GM03348 (cell line): Measurements from ENCODE around the gene MAML2.

Source experiments
- DNase-seq: peaks from one replicate; pipeline ENCODE4 v3.0.0; 2012; ENCODE audit warnings: low spot score

Gene MAML2

DNA sequence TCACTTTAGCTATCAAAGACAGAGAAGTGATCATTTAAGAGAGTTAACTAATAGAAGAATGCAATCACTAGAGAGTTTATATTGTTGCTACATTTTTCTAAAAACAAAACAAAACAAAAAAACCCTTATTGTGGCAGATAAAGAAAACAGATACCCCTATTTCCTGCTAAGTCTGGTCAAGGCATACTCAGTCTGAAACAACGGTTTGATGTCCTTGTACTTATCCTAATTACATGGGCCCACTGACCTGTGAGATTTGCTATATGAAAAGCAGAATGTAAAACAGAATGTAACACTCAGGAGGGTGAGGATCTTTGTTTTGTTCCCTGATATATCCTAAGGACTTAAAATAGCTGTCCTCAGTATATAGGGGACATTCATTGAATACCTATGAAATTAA is 24.6 kb downstream of the MAML2 start:
- DNase-seq: no peak

DNA sequence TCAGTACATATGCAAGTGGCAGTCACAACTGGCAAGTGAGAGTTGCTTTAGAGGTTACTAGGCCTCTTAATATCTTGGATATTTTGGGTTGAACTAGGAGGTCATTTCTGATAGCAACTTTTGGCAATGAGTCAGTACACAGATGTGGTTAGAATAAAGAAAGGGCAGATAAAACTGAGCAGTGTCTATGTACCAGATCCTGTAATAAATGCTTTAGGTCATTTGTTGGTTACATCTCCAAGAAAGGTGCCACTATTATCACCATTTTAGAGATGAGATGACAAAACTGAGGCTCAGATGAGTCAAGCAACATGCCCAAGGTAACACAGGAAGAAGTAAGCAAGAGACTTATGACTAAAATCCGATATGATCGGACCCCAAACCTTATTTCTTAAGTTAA is 25.0 kb downstream of the MAML2 start:
- no peak for DNase-seq

DNA sequence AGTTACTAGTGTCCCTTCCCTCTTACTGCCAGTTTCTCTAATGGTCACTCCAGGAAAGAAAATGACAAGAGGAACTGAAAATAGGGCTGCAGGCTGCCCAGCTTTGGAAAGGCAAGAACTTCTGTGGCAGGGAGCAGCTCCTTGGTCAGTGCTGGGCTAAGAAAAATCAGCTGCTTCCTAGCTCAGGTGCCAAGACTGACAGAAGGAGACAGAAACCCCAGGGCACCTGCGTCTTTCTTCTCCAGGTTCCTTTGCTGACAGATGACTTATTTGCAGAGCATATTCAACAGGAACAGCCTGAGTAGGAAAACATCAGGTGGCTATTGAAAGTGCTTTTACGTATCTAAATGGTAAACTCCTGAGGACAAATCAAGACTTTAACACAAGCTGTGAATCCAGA is 25.4 kb downstream of the MAML2 start:
- no peak for DNase-seq

DNA sequence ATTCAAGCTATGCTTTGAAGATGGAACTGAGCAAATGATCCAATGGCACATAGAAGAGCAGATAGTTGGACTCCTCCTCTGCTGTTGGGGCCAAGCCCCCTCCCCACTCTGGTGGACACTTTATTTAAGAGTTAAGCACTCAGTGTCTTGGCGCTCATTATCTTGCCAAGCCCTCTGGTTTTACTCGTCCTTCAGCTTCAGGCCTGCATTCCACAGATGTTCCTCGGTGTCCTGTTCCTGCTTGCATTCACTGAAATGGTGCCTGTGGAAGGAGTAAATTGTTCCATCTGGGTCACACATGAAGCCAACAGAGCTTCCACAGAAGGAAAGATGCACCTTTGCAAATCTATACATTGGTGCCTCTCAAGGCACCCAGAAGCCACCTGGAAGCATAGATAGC is 26.1 kb downstream of the MAML2 start:
- peak; percentile 34 for DNase-seq

DNA sequence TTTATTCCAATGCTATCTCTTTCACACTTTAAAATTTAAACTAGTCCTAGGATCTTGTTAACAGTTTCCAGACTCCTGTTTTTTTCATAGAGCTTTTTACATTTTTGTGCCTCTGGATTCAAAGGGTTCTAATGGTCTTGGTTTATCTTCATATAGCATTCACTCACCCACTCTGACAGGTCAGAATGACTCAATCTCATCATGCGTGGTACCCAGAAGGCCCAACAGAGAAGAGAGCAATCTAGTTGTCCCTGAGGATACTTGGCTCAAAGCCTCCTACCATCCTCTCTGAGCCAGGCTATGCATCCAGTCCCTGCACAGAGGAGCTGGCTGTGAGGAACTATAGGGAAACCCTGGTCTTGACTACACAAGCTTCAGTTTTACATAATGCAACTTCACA is 27.5 kb downstream of the MAML2 start:
- DNase-seq: no peak

DNA sequence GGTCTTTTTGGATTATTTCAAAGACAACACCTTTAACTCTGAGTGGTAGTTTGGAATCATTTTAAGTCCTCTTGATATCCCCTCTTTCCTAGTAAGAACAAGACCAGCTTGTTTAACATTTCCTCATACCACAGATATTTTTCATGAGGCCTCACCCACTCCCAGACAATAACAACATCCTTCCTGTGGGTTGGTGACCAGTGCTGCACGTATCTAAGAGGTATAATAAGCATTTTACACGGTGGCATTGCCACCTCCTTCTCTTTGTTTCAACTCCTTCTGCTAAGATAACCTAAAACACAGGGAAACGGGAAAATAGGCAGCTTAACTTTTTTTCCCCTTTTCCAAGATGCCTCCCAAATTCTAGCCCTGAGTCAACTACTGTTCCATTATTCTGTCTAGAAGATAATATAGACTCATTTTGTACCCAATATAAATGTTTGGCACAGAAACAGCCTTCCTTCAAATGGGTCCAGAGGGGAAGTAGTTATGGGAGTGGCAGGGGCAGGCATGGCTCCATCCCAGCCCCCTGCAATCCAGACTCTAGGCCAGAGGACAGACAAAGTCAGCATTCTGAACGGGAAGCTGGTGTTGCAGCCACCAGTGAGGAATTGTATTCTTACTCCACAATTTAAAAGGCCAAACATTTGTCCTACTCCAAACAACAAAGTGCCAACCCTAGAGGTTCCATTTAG is 28.5 kb downstream of the MAML2 start:
- DNase-seq: peak; percentile 59

DNA sequence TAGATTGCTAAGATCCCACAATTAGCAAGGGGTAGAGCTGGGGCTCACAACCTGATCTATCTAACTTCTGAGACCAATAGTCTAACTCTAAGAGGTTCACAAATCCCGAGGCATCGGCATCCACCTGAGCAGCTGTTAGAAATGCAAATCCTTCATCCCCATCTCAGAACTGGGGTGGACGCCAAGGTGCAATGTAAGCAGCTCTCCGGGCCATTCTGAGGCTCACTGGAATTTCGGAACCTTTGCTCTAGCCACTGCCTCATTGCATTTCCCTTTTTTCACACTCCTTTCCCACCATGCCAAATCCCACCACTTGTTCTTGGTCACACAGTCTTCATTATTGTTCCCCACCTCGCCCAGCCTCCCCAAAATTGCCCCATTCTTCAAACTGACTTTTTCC is 29.8 kb downstream of the MAML2 start:
- no peak for DNase-seq

DNA sequence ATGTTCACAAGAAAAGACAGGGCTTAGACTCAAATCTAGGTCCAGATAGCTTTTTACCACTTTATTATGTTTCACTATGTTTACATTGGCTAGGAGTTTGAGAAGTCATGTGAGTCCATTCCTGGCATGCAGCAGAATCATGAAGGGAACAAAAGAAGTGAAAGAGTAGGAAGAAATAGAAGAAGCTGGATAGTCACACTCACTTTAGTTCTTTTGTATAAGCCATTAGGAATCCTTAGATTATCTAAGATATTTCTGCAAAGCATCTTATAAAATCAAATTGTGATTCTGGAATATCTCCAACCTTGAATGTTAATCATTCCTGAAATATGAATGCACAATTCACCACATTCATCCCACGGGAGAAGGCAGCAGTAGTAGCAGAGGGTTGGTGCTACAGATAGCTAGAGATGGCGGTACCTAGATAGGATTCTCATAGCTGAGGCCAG is 31.9 kb downstream of the MAML2 start:
- peak; percentile 63 for DNase-seq

DNA sequence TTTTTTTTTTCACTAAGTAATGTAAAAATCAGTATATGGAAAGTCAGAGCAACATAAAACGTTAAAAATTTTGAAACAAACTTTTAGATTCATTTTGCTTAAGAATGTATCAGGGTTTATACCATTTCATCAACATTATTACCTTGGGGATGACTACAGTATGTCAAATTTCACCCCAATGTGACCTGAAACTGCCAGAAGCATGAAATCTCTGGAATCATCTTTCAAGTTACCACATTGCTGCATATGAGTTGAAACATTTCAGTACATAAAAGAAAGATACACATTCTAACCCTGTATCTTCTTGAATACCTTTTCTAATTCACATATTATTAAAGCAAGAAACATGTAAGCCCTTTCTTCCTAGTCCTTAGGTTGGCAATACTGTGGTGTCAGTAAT is 32.8 kb downstream of the MAML2 start:
- no peak for DNase-seq

DNA sequence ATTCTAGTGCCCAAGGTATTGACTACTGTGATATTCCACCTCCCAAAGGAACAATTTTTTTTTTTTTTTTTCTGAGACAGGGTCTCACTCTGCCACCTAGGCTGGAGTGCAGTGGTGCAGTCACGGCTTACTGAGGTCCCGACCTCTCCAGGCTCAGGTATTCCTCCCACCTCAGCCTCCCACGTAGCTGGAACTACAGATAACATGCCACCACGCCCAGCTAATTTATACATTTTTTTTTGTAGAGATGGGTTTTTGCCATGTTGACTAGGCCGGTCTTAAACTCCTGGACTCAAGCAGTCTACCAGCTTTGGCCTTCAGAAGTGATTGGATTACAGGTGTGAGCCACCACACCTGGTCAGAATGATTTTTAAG is 33.4 kb downstream of the MAML2 start:
- DNase-seq: no peak

DNA sequence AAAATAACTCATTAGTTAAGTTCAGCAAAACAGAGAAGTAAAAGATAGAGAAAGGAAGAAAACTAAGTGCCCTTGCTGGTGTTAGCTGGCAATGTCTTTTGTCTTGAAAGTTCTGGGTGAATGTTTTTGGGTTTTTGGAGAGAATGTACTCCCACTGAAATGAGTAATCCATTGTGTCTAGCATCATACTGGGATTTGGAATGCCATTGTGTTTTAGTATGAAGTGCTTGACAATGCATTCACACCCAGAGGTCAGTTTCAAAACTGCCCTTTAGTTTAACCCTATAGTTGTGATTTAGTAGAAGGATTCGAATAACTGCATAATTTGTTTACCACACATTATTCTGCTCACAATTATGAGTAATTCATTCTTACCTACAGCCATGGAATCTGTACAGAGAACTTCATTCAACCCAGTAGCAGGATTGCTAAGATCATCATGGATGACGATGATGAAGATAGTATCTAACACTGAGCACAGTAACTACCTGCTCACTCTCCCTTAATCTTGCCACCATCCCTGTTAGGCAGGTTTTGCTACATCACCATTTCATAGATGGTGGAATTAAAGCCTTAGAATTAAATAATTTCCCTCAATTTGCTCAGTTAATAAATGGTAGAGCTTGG is 33.9 kb downstream of the MAML2 start:
- DNase-seq: peak; percentile 53

DNA sequence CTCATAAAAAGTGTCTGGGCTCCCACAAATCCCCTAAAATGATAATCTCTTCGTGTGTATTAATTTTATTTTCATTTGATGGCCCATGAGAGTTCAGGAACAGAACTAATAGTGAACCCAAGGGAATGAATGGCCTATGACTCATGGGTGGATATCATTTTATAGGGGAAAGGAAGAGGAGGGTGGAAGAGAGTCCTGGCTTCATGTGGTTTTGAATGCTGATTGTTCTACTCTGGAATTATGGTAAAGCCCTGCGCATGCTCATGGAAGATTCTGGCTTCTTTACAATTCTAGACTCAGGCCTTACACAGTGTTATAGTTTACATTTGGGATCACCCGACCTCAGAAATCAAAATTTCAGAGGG is 35.2 kb downstream of the MAML2 start:
- peak; percentile 57 for DNase-seq

DNA sequence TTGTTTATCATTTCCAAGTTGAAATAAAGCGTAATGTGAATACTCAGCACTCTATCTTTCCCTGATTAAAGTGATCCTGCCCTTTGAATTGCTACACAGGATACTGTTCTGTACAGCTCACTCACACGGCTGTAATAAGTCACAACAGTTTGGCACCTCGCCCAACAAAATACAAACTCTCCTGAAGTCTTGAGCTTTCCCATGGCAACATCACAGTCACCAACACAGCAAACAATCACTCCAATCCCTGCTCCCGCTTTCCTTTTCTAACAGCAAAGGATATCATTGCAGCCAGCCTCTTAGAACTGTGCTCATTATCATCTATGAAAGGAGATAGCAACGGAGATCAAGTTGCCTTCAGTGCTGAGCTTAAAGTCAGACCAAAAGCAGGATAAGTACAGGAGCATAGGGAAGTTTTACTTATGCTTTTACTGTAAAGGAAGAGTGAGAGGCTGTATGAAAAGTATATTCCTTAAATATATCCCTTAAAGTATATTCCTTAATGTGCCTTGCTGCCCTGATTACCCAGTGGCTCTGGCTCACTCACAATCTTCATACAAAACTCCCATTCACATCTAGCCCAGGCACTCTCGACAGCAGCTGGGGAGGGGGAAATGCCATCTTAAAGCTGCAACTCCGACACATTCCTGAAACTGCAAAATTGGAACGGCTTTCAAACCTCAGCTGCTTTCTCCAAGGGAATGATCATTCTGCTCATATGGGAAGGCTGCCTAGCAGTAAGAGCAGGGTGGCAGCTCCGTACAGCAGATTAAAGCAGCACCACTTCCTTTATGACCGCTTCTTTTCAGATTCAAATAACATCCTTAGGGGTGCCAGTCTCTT is 35.8 kb downstream of the MAML2 start:
- DNase-seq: peak; percentile 64

DNA sequence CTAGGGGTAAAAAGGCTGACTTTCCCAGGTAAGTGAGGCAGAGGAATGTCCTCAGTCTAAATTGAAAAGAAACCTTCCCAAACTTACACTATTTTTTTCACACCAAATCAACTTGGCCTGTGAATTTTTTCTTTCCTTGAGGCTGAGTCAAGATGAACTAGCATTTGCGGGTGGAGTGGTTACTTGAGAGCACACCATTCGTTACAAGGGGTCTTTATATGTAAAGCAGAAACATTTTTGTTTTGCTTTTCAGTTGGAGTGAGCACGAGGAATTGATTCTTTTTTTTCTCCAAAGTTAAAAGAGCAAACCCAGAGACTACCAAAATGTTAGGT is 36.4 kb downstream of the MAML2 start:
- DNase-seq: no peak

DNA sequence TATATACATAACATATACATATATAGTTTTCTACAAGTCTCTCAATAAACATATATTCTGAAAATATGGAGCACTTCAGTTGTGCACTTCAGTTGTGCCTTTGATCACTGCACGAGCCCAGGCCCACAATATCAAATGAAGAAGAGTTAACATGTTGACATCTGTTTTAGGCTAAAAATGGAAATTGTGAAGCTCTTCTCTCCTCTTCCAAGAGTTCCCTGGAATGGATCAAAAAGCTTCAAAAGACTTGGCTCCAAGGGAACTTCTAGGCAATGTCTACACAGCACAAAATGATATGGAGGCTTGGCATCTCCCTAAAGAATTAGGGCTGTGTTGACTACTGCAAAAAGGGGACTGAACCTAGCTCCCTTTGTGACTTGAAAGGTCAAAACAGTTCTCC is 36.9 kb downstream of the MAML2 start:
- DNase-seq: no peak

DNA sequence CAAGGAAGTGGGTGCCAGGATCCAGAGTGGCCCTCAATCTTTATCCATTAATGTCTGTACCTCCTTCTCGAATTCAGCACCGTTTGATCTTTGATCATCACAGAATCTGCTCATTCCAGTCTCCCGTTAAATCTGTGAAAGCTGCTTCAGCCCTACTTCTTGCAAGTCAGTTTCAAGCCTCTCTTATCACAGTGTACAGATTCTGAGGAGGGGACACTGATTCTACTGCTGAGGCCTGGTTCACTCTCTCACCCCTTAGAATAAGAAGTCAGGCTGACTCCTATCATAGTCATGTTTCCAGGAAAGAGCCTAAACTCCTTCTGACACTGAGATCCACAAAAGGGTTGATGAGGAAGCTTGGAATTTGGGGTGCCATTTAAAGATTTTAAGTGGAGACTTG is 39.0 kb downstream of the MAML2 start:
- no peak for DNase-seq

DNA sequence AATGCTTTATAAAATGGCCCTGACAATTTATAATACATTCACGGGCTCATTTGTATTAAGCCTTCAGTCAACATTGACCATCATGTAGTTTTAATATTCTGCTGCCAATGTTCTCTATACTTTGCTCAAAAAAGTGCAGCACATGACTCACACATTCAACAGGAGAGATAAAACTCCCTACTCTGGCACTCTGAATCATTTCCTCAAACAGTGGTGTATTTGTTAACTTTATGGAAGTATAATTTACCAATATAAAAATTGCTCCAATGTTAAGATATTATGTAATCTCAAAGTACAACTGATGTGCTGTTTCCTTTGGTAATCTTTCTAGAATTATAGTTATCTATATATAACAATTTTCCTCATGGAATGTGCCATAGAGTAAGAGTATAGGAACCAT is 39.9 kb downstream of the MAML2 start:
- peak; percentile 64 for DNase-seq

DNA sequence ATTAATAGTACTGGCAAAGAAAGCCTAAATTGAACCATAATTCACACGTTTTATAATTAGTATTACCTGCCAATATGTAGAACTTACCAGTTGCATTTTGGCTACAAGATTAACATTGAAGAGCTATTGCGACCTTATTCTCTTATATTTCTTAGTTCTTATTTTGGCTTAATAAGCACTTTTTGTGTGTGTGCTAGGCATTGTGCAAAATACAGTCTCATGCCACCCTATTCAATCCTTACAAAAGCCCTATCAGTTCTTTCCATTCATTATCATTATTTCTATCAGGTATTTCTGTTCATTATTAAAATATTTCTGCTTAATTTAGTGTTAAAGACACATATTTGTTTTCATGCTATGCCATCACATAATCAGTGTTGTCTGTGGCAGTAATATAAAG is 41.2 kb downstream of the MAML2 start:
- no peak for DNase-seq

DNA sequence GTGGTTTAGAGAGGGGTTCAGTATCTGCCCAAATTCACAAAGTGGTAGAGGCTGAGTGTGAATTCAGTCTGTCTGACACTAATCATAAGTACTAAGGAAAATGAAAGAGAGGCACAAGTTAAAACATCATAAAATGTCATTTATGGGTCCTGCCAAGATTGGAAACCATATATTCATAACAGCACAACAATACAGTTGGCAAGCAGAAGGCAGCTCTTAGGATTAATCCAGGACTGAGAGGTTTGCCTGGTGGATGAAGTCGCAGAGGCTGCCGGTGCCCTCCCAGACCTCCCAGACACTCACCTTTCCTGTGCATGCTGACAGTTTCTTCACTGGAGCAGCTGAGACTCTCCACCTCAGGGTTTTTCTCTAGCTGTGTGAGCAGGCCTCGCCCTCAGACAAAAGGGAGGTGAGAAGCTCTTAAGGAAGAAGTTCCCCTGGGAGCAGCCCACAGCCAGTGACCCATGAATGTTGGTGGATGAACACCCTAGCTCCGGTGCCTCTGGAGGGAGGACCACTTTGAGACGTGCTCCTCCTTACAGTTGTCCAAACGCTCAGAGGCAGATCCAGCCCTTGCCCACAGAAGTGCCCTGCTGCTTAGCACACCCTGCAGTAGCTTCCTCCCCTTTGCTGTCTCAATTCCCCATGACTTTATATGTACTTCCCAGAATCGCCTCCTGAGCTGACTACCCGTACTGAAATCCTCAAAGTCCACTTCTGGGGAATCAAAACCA is 43.7 kb downstream of the MAML2 start:
- DNase-seq: no peak

DNA sequence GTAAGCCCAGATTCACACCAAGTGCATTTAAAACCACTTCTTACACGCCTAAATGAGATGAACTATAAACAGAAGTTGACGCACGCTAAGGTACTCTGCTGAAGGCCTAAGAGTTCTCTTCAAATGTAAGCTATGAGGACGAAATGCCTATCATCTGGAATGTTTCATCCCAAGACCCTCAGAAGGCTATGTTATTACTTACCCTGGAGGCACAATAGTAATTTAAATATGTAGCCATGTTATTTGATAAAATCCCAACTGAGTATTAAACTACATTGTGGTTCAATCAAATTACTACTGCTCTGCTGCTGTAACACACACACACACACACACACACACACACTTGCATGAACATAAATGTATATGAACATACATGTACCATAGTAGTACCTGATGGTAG is 47.6 kb downstream of the MAML2 start:
- DNase-seq: no peak

DNA sequence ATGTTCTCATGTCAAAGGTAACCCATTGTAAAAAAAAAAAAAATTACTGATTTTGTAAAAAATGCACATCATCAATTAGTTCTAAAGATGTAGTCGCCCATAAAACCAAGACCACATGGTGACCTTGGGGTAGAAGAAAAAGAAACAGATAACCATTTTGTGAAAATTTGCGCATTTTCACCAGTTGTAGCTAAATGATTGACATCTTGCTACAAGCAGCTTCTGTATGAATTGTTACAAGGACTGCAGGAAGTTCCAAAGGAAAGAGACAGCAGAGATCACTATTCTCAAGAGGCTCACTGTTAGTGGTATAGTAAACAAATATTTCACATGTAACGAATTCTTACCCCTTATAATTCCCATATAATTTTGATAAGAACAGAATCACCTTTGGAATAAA is 48.7 kb downstream of the MAML2 start:
- no peak for DNase-seq

DNA sequence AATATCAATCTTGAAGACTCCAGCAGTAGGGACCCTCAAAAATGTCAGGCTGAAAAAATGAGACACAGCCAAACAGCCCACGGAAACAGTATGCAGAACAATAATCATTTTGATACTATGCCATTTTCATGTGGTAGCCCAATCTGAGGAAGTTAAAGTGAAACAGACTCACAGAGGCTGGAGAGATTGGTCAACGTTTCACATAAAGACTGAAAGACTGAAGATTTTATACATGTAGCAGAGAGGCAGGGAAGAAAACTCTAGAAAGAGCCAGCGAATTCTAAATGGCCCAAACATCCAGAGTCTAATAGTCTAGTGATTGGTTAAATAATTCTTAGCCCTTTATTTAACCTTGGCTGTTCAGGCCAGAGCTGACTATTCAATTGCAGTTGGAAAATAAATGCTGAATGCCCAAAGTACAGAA is 49.4 kb downstream of the MAML2 start:
- peak; percentile 37 for DNase-seq

DNA sequence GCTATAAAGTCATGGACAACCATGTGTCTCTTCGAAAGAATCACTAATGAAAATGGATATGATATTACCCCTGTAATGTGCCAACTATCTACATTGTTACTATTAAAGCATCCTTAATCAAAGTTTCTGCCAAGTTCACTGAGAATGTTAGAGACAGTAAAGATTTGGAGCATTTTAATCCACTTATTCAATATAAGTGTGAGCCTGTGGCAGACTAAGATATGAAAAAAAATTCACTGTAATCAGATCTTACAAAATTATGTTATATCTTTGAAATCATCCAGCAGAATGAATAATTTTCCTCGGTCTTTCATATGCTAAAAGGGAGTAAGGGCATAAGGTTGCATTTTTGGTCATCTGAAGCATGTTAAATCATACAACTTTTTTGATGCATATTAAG is 49.9 kb downstream of the MAML2 start:
- DNase-seq: no peak
